ENCODE results near the gene ASB18.

GRCh38 chr2:236311286-236311685 lies 47.1 kb upstream of the ASB18 start:
- TF ChIP-seq CTCF (IDR thresholded peaks at IDR 0.05; ENCODE audit: extremely low read depth in 1 of 2, insufficient read depth in 1 of 2, low read depth in 1 of 2, low read length in 2 of 2) (no peak), EZH2 (IDR thresholded peaks at IDR 0.05; ENCODE audit: borderline replicate concordance, low read depth, low read length, severe bottlenecking) (no peak), JUN (IDR thresholded peaks at IDR 0.05; ENCODE audit: borderline replicate concordance, insufficient read depth, insufficient read length, low read depth) (no peak)

Data from endothelial cell of umbilical vein (primary cell).